ENCODE data around the gene ZCWPW1. TPM values are rescaled to one million over a fixed set of nuclear protein-coding genes. Genes with fewer than 3 reads are reported as not detected.

ZCWPW1 gene
- total and polyA plus RNA-seq, 2 experiments from 2014 or later, result 1.9 to 4.2 TPM

- TF ChIP-seq EZH2 (IDR thresholded peaks at IDR 0.05; ENCODE audit: insufficient read depth, poor library complexity, severe bottlenecking) (no peak), EZH2phosphoT487 (IDR thresholded peaks at IDR 0.05; ENCODE audit: insufficient read depth, low read depth) (no peak)
- in situ Hi-C loops (cut with MboI), result loop anchor here (10.0 kb wide), 1 partner anchor 219 kb away; the partner anchor contains the start of gene GIGYF1
- Histone ChIP-seq H3K27me3 (replicated peaks; ENCODE audit: insufficient read depth) (no peaks in the 10 kb centered on the region), H3K9ac (peak overlapping the region; percentile 90), H3K4me2 (ENCODE audit: unreplicated experiment) (peak overlapping the region; percentile 89), H2AFZ (no peak overlapping the region), H4K20me1 (ENCODE audit: insufficient read depth) (no peaks in the 10 kb centered on the region), H3K4me3 (peak overlapping the region; percentile 93), H3K9me3 (ENCODE audit: low read depth) (no peaks in the 10 kb centered on the region), H3K9me2 (ENCODE audit: insufficient read depth) (no peaks in the 10 kb centered on the region), H3K4me1 (ENCODE audit: insufficient read depth) (peaks cover 11% of the 10 kb centered on the region; the same call in 1 of the 2 replicates), H3K79me2 (ENCODE audit: insufficient read depth) (peaks cover 53% of the 10 kb centered on the region), H3F3A (ENCODE audit: insufficient read depth) (peaks cover 8% of the 10 kb centered on the region; the same call in 1 of the 2 replicates), H3K36me3 (ENCODE audit: low read depth) (no peaks in the 10 kb centered on the region; the same call in 1 of the 2 replicates), H3K27ac (no peak overlapping the region)
- peak; percentile 10 for DNase-seq
- 37 to 41% methylated on average over 4 to 6 of the region's 6 CpGs for whole genome bisulfite sequencing, 2 experiments (ENCODE audit: low coverage in 1 of 2, low lambda C conversion rate in 2 of 2, missing lambda C conversion rate in 2 of 2)
Measured at GRCh38 chr7:100476101-100476780, 47.7 kb upstream of the ZCWPW1 start.

GRCh38 chr7:100475549-100475948 lies 47.0 kb upstream of the ZCWPW1 start:
- Histone ChIP-seq H3K9me3 (ENCODE audit: low read depth) (no peaks in the 10 kb centered on the region), H3K27me3 (replicated peaks; ENCODE audit: insufficient read depth) (no peaks in the 10 kb centered on the region), H3K36me3 (ENCODE audit: low read depth) (no peaks in the 10 kb centered on the region; the same call in 1 of the 2 replicates), H3K79me2 (ENCODE audit: insufficient read depth) (peaks cover 53% of the 10 kb centered on the region), H3K9ac (peak overlapping the region; percentile 90; the same call in 1 of the 2 replicates), H3K27ac (no peak overlapping the region), H3K4me1 (ENCODE audit: insufficient read depth) (peaks cover 11% of the 10 kb centered on the region; the same call in 1 of the 2 replicates), H4K20me1 (ENCODE audit: insufficient read depth) (no peaks in the 10 kb centered on the region), H3F3A (ENCODE audit: insufficient read depth) (peaks cover 8% of the 10 kb centered on the region; the same call in 1 of the 2 replicates), H3K9me2 (ENCODE audit: insufficient read depth) (no peaks in the 10 kb centered on the region), H2AFZ (no peak overlapping the region), H3K4me3 (no peak overlapping the region), H3K4me2 (ENCODE audit: unreplicated experiment) (peak overlapping the region; percentile 89)
- in situ Hi-C loops (cut with MboI), result loop anchor here (10.0 kb wide), 1 partner anchor 219 kb away; the partner anchor contains the start of gene GIGYF1
- no peak for TF ChIP-seq EZH2phosphoT487 (IDR thresholded peaks at IDR 0.05; ENCODE audit: insufficient read depth, low read depth)
- TF ChIP-seq EZH2 (IDR thresholded peaks at IDR 0.05; ENCODE audit: insufficient read depth, poor library complexity, severe bottlenecking), result no peak
- DNase-seq, result no peak
- WGBS, 2 experiments (ENCODE audit: low coverage in 1 of 2, low lambda C conversion rate in 2 of 2, missing lambda C conversion rate in 2 of 2), result 67 to 68% methylated on average over 7 to 9 of the region's 9 CpGs

GRCh38 chr7:100472854-100473499 lies 44.5 kb upstream of the ZCWPW1 start:
- Histone ChIP-seq H2AFZ (no peak overlapping the region), H3K9ac (no peak overlapping the region), H3K9me3 (ENCODE audit: low read depth) (no peaks in the 10 kb centered on the region), H3K9me2 (ENCODE audit: insufficient read depth) (no peaks in the 10 kb centered on the region), H3F3A (ENCODE audit: insufficient read depth) (peaks cover 8% of the 10 kb centered on the region; the same call in 1 of the 2 replicates), H3K27ac (no peak overlapping the region), H3K4me3 (no peak overlapping the region), H3K4me2 (ENCODE audit: unreplicated experiment) (no peak overlapping the region), H4K20me1 (ENCODE audit: insufficient read depth) (no peaks in the 10 kb centered on the region), H3K27me3 (replicated peaks; ENCODE audit: insufficient read depth) (no peaks in the 10 kb centered on the region), H3K36me3 (ENCODE audit: low read depth) (no peaks in the 10 kb centered on the region; the same call in 1 of the 2 replicates), H3K79me2 (ENCODE audit: insufficient read depth) (peaks cover 43% of the 10 kb centered on the region), H3K4me1 (ENCODE audit: insufficient read depth) (peaks cover 7% of the 10 kb centered on the region; the same call in 1 of the 2 replicates)
- DNase-seq, result peak; percentile 58
- in situ Hi-C loops (cut with MboI), result loop anchor here (10.0 to 25.0 kb wide), 2 partner anchors 222 to 389 kb away; partner anchors contain the start of genes GIGYF1, SLC12A9 and TRIP6
- TF ChIP-seq EZH2 (IDR thresholded peaks at IDR 0.05; ENCODE audit: insufficient read depth, poor library complexity, severe bottlenecking) (no peak), EZH2phosphoT487 (IDR thresholded peaks at IDR 0.05; ENCODE audit: insufficient read depth, low read depth) (no peak)
- WGBS, 2 experiments (ENCODE audit: low coverage in 1 of 2, low lambda C conversion rate in 2 of 2, missing lambda C conversion rate in 2 of 2), result 75 to 78% methylated on average over 13 to 14 of the region's 14 CpGs

GRCh38 chr7:100472121-100472851 lies 43.8 kb upstream of the ZCWPW1 start:
- TF ChIP-seq EZH2 (IDR thresholded peaks at IDR 0.05; ENCODE audit: insufficient read depth, poor library complexity, severe bottlenecking) (no peak), EZH2phosphoT487 (IDR thresholded peaks at IDR 0.05; ENCODE audit: insufficient read depth, low read depth) (no peak)
- Histone ChIP-seq H4K20me1 (ENCODE audit: insufficient read depth) (no peaks in the 10 kb centered on the region), H3K9me3 (ENCODE audit: low read depth) (no peaks in the 10 kb centered on the region), H2AFZ (no peak overlapping the region), H3K27ac (no peak overlapping the region), H3K4me2 (ENCODE audit: unreplicated experiment) (no peak overlapping the region), H3K4me3 (no peak overlapping the region), H3K4me1 (ENCODE audit: insufficient read depth) (peaks cover 7% of the 10 kb centered on the region; the same call in 1 of the 2 replicates), H3K36me3 (ENCODE audit: low read depth) (no peaks in the 10 kb centered on the region; the same call in 1 of the 2 replicates), H3K79me2 (ENCODE audit: insufficient read depth) (peaks cover 36% of the 10 kb centered on the region), H3F3A (ENCODE audit: insufficient read depth) (peaks cover 8% of the 10 kb centered on the region; the same call in 1 of the 2 replicates), H3K27me3 (replicated peaks; ENCODE audit: insufficient read depth) (no peaks in the 10 kb centered on the region), H3K9me2 (ENCODE audit: insufficient read depth) (no peaks in the 10 kb centered on the region), H3K9ac (no peak overlapping the region)
- in situ Hi-C loops (cut with MboI), result loop anchor here (10.0 to 25.0 kb wide), 2 partner anchors 223 to 390 kb away; partner anchors contain the start of genes GIGYF1, SLC12A9 and TRIP6
- DNase-seq, result no peak
- 89 to 94% methylated on average over 5 to 16 of the region's 16 CpGs for WGBS, 2 experiments (ENCODE audit: low coverage in 1 of 2, low lambda C conversion rate in 2 of 2, missing lambda C conversion rate in 2 of 2)
